Epithelial cell of proximal tubule (primary cell): ENCODE data around the gene MRPL36. TPM values are rescaled to one million over a fixed set of nuclear protein-coding genes. Genes with fewer than 3 reads are reported as not detected.

ENCODE experiments used
- DNase-seq: peaks from one replicate; pipeline ENCODE4 v3.0.0-alpha.2; 2011; ENCODE audit warnings: low read depth
- H3K4me3 ChIP-seq: 2 replicates; pipeline ENCODE4 v1.5.1; 2011; ENCODE audit warnings: low read depth, mild to moderate bottlenecking, low read length
- total RNA-seq: library from RNA; depleted of rRNA; stranded (reverse); fragments of >200 nt; gene quantifications from 2 replicates; pipeline ENCODE4 v1.2.3, GENCODE V29; 2015
- TF ChIP-seq, protein P1 (sequence below): conservative IDR thresholded peaks from 2 replicates; pipeline ENCODE4 v1.5.1; 2012; ENCODE audit warnings: low read depth, mild to moderate bottlenecking, low read length

MRPL36 gene
- total RNA-seq, 1 donor from 2014 or later: 57.9 TPM

DNA sequence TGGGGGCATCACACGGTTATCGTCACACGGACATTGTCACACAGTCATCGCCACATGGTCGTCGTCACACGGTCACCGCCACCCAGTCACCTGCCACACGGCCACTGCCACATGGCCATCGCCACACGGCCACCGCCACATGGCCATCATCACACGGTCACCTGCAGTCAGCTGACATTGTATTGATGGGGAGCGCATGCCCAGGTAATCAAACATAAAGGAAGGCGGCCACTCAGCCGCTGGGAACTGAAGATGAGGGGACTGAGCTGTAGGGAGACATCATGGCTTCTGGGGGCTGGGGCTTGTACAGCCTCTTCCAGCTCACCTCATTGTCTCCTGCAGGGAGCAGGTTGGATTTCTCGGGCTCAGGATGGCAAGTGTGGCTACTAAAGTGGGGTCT lies 49.2 kb downstream of the MRPL36 start:
- H3K4me3 ChIP-seq: no peak overlapping the region
- TF ChIP-seq, protein P1, sequence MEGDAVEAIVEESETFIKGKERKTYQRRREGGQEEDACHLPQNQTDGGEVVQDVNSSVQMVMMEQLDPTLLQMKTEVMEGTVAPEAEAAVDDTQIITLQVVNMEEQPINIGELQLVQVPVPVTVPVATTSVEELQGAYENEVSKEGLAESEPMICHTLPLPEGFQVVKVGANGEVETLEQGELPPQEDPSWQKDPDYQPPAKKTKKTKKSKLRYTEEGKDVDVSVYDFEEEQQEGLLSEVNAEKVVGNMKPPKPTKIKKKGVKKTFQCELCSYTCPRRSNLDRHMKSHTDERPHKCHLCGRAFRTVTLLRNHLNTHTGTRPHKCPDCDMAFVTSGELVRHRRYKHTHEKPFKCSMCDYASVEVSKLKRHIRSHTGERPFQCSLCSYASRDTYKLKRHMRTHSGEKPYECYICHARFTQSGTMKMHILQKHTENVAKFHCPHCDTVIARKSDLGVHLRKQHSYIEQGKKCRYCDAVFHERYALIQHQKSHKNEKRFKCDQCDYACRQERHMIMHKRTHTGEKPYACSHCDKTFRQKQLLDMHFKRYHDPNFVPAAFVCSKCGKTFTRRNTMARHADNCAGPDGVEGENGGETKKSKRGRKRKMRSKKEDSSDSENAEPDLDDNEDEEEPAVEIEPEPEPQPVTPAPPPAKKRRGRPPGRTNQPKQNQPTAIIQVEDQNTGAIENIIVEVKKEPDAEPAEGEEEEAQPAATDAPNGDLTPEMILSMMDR: no peak
- no peak for DNase-seq

DNA sequence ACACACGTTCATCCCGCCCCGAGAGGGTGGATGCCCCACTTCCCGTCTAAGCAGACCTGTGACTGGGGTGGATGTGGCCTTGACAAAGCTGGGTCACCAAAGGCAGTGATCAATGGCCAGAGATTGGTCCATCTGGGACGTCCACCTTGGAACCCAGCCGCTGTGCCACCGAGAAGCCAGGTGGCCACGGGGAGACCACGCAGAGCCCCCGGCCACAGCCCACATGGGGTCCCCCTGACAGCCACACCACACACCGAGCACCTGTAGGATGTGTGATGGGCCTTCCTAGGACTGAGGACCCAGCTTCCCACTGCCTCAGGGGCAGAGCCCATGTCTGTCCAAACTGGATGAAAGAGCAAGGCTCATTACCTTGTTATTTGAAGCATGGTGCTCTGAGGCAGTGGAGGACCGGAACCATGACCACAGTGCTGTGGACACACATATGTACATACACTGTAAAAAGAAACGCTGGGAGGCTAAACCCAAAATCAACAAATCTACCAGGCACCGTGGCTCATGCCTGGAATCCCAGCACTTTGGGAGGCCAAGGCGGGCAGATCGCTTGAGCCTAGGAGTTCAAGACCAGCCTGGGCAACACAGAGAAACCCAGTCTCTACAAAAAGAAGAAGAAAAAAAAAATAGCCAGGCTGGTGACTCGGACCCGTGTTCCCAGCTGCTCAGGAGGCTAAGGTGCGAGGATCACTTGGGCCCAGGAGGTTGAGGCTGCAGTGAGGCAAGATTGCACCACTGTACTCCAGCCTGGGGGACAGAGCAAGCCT lies 50.1 kb downstream of the MRPL36 start:
- TF ChIP-seq, protein P1: no peak
- no peak overlapping the region for H3K4me3 ChIP-seq
- DNase-seq: no peak

DNA sequence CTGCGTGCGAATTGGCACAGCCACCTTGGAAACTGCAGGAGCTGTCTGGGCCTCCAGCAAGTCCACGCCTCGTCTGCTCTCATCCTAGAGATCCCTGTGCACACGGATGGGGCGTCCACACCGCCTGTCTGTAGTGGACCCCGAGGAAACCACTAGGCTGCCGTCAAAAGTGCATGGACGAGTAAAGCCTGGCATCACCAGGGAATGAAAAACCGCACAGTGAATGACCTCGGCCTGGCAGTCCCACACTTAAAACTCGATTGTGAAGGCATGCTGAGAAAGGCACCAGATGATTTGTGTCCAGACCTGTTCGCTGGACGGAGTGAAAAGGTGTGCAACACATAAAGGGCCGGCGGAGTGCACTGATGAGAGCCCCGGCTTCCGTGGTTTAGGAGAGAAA lies 50.8 kb downstream of the MRPL36 start:
- DNase-seq: no peak
- TF ChIP-seq, protein P1: no peak
- no peak overlapping the region for H3K4me3 ChIP-seq

Other genes with a start within 250 kb of the MRPL36 start
- gene NDUFS6, start 1.6 kb upstream of the MRPL36 start, total RNA-seq: 146 and 181 TPM in 2 replicates
- 0.72 TPM in 1 of 2 replicates, not detected in the other for gene IRX4, start 83.1 kb upstream of the MRPL36 start, total RNA-seq